Mesothelial cell of epicardium (in vitro differentiated cells): ENCODE results near the gene PLET1. TPM values are rescaled to one million over a fixed set of nuclear protein-coding genes. Genes with fewer than 3 reads are reported as not detected.
A peak's percentile ranks its signal among the peaks of the same experiment; 100 is the strongest.

Experiments
- DNase-seq, 2 experiments: peaks; one replicate each; pipeline ENCODE4 v3.0.0; 2021; ENCODE audit warnings: low spot score in 2 of 2; ENCODE audit not compliant: unreplicated experiment in 2 of 2
- H3K27ac Mint-ChIP-seq: 2 replicates; pipeline ENCODE4 v1.8.0; 2021; ENCODE audit warnings: mixed read lengths
- H3K27me3 Mint-ChIP-seq: 2 replicates; pipeline ENCODE4 v1.8.0; 2021; ENCODE audit warnings: low read depth, mixed read lengths
- H3K36me3 Mint-ChIP-seq: 2 replicates; pipeline ENCODE4 v1.8.0; 2021; ENCODE audit warnings: mixed read lengths
- H3K4me1 Mint-ChIP-seq: 2 replicates; pipeline ENCODE4 v1.8.0; 2021; ENCODE audit warnings: mixed read lengths
- H3K4me3 Mint-ChIP-seq: 2 replicates; pipeline ENCODE4 v1.8.0; 2021; ENCODE audit warnings: mild to moderate bottlenecking, moderate library complexity, mixed read lengths
- H3K9me3 Mint-ChIP-seq: 2 replicates; pipeline ENCODE4 v1.8.0; 2021; ENCODE audit warnings: mixed read lengths
- total RNA-seq: library from RNA; stranded (reverse); gene quantifications from 3 replicates; pipeline ENCODE4 v1.2.1, GENCODE V29; 2021
- TF ChIP-seq, protein P1 (sequence below): fragments of 200-600 bp; sonication (generic); IDR thresholded peaks from one replicate; pipeline ENCODE4 v1.5.0; 2021; ENCODE audit warnings: antibody characterized with exemption; ENCODE audit not compliant: unreplicated experiment

PLET1 gene
- total RNA-seq, 1 donor from 2014 or later = not detected

DNA sequence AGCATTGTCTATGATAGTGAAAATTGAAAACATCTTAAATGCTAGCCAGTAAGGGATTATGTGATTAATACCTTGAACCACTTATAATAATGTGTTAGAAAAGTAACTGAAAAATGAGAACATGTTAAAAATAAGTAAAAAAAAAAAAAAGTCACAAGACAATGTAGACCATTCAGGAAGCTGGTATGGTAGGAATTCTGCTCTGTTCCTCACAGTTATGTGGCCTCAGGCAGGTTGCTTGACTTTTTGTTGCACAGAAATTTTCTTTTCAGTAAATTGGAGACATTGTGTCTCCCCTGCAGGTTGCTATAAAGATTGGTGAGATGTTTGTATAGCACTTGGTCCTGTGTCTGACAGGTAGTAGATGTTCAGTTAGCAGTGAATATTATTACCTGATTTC, 17.3 kb upstream of the PLET1 start:
- H3K4me3 Mint-ChIP-seq = no peak overlapping the region
- no peak for DNase-seq
- TF ChIP-seq, protein P1, sequence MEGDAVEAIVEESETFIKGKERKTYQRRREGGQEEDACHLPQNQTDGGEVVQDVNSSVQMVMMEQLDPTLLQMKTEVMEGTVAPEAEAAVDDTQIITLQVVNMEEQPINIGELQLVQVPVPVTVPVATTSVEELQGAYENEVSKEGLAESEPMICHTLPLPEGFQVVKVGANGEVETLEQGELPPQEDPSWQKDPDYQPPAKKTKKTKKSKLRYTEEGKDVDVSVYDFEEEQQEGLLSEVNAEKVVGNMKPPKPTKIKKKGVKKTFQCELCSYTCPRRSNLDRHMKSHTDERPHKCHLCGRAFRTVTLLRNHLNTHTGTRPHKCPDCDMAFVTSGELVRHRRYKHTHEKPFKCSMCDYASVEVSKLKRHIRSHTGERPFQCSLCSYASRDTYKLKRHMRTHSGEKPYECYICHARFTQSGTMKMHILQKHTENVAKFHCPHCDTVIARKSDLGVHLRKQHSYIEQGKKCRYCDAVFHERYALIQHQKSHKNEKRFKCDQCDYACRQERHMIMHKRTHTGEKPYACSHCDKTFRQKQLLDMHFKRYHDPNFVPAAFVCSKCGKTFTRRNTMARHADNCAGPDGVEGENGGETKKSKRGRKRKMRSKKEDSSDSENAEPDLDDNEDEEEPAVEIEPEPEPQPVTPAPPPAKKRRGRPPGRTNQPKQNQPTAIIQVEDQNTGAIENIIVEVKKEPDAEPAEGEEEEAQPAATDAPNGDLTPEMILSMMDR = no peak
- peak overlapping the region; percentile 79 for H3K27ac Mint-ChIP-seq
- H3K27me3 Mint-ChIP-seq = no peaks in the 10 kb centered on the region
- no peaks in the 10 kb centered on the region for H3K9me3 Mint-ChIP-seq
- peaks cover 34% of the 10 kb centered on the region for H3K4me1 Mint-ChIP-seq
- no peaks in the 10 kb centered on the region for H3K36me3 Mint-ChIP-seq

DNA sequence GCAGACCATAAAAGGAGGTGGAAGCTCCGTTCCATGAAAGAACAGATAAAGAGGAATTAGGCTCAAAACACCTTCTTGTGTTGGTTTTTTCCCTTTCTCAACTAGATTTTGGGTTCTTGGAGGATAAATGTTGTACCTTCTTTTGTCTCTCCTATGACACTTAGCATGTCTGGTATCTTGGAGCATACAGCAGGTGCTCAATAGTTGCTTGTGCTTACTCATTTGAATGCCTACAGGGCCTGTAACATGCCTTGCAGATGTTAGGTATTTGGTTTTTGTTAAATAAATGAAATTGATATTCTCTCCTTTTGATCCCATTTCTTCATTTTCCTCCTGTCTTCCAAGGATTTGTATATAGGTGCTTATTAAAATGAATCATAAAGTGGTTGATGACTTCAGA, 16.4 kb upstream of the PLET1 start:
- H3K36me3 Mint-ChIP-seq = no peaks in the 10 kb centered on the region
- no peak overlapping the region for H3K4me3 Mint-ChIP-seq

DNA sequence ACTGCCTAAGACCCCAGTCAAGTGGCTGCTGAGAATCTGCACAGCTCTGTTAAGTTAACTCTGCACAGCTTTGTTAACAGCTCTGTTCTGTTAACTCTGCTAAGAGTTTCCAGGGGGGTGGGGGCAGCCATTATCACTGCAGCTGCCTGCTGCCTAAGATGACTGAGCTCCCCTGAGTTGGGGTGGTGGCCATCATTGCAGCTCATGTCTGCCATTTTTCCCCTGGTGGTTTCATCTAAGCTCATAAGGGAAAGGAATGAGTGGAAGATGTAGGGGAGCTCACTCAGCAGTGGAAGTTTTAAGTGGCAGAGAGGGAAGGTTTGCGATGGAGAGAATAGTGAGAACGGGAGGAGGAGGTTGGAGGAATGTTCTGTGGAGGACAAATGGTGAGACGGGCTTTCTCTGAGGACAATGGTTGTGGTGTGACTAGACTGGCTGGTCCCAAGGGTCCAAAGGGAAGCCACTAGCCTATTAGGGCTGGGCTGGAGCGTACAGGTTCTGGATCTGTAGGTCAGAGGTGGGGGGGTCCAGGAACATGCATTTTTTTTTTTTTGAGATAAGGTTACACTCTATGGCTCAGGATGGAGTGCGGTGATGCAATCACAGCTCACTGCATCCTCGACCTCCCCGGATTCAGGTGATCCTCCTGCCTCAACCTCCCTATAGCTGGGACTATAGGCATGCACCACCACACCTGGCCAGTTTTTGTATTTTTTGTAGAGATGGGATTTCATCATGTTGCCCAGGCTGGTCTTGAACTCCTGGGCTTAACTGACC, 13.5 kb upstream of the PLET1 start:
- no peak for DNase-seq
- no peaks in the 10 kb centered on the region for H3K9me3 Mint-ChIP-seq
- no peaks in the 10 kb centered on the region for H3K27me3 Mint-ChIP-seq
- TF ChIP-seq, protein P1 = no peak
- peaks cover 23% of the 10 kb centered on the region for H3K4me1 Mint-ChIP-seq
- no peaks in the 10 kb centered on the region for H3K36me3 Mint-ChIP-seq
- no peak overlapping the region for H3K4me3 Mint-ChIP-seq
- H3K27ac Mint-ChIP-seq = no peak overlapping the region

More for the DNA sequence above, 16.4 kb upstream of the PLET1 start:
- Mint-ChIP-seq H3K27ac (peak overlapping the region; percentile 79), H3K9me3 (no peaks in the 10 kb centered on the region), H3K4me1 (peaks cover 34% of the 10 kb centered on the region), H3K27me3 (no peaks in the 10 kb centered on the region)
- TF ChIP-seq, protein P1 = no peak
- DNase-seq = no peak

DNA sequence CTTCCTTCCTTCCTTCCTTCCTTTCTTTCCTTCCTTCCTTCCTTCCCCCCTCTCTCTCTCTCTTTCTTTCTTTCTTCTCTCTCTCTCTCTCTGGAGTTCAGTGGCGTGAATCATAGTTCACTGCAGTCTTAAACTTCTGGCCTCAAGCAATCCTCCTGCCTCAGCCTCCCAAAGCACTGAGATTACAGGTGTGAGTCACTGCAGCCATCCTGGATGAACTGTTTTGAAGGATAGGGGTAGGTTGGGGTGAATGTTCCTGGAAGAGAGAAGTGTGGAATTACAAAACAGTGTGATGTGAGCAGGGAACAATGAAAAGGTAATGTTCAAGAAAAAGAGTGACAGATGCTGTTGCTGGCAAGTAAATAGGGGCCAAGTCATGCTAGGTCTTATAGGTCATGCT, 12.4 kb upstream of the PLET1 start:
- H3K27ac Mint-ChIP-seq = no peak overlapping the region
- no peak for DNase-seq
- TF ChIP-seq, protein P1 = no peak
- no peak overlapping the region for H3K4me3 Mint-ChIP-seq
- H3K27me3 Mint-ChIP-seq = no peaks in the 10 kb centered on the region
- H3K4me1 Mint-ChIP-seq = peaks cover 13% of the 10 kb centered on the region
- H3K9me3 Mint-ChIP-seq = no peaks in the 10 kb centered on the region
- H3K36me3 Mint-ChIP-seq = no peaks in the 10 kb centered on the region

DNA sequence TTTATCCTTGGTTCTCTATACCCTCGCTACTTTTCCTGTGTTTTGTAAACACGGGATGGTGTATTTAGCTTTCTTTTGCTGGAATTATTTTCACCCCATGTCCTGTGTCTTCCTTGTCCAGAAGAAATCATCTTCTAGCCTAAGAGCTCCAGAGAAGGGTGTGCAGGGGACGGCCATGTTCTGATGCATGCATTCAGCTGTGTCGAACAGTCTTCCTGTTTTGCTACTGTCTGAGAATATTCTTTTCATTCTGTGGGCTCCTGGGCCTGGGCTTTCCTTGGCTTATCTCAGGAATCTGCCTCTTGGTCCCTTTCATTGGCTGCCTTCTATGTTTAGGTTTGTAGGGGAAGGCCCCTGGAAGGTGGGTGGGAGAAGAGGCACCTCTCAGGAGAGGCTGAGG, 10.6 kb upstream of the PLET1 start:
- H3K4me3 Mint-ChIP-seq = no peak overlapping the region
- H3K9me3 Mint-ChIP-seq = no peaks in the 10 kb centered on the region
- no peaks in the 10 kb centered on the region for H3K36me3 Mint-ChIP-seq
- no peaks in the 10 kb centered on the region for H3K27me3 Mint-ChIP-seq
- peaks cover 13% of the 10 kb centered on the region for H3K4me1 Mint-ChIP-seq
- DNase-seq = no peak
- H3K27ac Mint-ChIP-seq = no peak overlapping the region
- TF ChIP-seq, protein P1 = no peak
